Measurements from ENCODE around the gene XPNPEP1. TPM values are rescaled to one million over a fixed set of nuclear protein-coding genes. Genes with fewer than 3 reads are reported as not detected.

The XPNPEP1 gene
- total RNA-seq, 1 experiment from 2014 or later: 42.5 TPM

DNA sequence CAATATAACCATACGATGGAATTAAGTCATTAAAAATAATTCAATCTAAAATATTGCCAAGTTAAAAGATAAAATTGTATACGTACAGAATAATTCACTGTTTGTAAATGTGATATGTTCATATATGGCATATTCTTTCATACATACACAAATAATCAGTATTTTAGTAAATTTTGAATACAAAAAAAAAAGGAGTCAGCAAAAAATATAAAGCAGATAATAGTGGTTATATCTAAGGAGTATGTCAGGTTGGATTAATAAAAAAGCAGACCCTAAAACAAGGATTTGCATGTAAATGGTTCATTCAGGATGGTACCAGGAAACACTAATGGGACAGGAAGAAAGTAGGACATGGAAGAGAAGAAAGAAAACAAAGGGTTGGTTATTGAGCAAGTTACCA lies 59.5 kb downstream of the XPNPEP1 start:
- no peak for DNase-seq (ENCODE audit: low read depth)

DNA sequence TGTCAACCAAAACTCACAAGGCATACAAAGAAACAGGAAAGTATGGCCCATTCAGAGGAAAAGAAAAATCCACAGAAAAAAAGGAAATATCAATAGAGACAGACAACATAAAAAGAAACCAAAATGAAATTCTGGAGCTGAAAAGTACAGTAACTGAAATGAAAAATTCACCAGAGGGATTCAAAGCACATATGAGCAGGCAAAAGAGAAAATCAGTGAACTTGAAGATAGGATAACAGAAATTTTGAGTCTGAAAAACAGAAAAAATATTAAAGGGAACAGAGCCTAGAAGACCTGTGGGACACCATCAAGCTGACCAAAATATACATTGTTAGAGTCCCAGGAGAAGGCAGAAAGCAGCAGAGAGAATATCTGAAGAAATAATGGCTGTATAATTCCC lies 60.6 kb downstream of the XPNPEP1 start:
- DNase-seq (ENCODE audit: low read depth): no peak

DNA sequence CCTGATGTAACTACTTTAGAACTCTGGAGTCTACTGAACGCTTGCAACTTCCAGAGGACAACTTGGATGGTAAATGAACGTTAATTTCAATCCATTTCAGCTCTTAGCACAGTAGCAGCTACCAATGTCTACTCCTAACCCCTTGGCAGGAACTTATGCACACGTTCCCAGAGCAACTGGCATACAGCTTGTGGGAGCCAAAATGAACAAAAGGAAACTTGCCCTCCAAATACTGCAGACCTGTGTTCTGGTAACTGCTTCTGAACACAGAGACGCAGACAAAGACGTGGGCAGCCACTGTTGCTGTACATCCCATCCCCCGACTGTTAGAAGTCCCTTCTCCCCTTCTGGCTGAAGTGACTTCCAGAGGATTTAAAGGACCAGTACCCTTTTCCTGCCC lies 61.3 kb downstream of the XPNPEP1 start:
- DNase-seq (ENCODE audit: low read depth): no peak

DNA sequence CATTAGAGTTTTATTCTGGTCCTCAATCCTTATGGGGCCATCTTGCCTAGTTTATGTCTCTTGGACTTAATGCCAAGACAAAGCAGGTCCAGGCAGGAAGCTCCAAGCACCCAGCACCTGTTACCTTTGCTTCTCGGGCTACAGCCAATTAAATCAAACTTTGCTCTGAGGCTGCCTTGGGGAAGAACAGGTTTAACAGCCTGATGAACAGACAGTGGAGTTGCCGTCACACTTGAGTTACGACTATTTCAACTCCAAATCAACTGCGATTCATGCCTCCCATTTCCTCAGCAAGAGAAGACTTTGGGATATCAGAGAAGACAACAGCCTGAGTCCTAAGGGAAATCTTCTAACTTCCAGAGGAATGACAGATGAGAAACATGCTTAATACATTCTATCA lies 62.2 kb downstream of the XPNPEP1 start:
- DNase-seq (ENCODE audit: low read depth): no peak

DNA sequence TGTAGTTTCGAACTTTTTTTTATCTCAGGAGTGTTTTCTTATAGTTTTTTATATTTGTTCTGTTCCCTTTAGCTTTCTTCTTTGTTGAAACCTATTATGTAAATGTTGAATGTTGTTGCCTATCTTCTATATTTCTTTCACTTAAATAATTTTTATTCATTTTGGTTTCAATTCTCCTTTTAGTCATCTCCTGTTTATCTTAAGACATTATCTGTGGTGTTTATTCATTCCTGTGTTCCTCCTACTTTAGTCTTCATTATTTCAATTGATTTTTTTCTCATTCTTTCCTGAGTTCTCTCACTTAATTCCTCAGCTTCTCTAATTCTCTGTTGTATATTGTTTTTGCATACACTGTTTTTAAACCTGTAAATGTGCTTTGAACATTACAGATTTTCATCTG lies 64.1 kb downstream of the XPNPEP1 start:
- DNase-seq (ENCODE audit: low read depth): no peak

DNA sequence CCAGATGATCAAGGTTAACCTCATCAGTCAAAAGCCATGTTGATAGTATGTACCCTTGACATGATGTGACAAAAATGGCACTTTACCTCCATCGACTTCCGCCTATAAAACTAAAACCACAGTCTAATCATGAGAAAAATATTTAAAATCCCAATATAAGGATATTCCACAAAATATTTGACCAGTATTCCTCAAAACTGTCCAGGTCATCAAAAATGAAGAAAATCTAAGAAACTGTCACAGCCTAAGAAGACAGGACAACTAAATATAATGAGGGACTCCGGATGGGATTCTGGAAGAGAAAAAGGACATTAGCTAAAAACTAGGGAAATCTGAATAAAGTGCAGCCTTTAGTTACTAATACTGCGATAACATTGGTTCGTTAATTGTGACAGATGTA lies 67.6 kb downstream of the XPNPEP1 start:
- DNase-seq (ENCODE audit: low read depth): no peak

DNA sequence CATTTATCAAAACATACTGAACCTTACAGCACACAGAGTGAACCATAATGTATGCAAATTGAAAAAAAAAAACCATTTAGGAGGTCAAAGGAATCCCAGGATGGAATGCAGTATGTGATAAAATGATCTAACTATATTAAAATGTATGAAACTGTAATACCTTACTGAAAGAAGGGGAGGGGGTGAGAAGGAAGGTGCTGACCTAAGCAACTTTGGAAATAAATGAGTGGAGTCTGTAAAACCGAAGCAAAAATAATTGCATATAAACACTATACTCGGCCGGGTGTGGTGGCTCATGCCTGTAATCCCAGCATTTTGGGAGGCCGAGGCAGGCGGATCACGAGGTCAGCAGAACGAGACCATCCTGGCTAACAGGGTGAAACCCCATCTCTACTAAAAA lies 69.4 kb downstream of the XPNPEP1 start:
- DNase-seq (ENCODE audit: low read depth): no peak

DNA sequence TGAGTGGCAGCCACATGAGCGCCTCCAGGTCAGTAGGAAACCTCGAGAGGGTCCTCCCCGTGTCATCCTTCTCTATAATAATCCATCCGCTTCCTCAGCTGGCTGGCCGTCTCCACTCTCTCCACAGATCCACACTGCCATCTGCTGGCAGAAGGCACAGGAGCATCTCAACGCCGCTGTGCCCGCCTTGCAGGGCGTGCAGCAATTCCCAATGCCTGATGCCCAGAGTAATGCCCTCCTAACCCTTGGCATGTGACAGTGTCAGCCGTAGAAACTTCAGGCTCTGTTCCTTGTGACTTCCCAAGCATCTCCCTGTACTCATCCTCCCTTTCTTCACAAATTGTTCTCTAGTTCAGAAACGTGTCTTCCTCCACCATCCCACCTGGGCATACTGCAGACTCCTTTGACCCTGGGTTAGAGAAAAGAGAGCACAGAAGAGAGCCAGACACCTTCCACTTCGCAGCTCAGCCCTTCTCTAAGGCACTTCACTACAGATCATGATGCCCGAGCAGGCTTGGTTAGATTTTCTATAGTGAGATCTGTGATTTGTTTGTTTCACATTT lies 70.8 kb downstream of the XPNPEP1 start:
- peak; percentile 65 for DNase-seq (ENCODE audit: low read depth)

DNA sequence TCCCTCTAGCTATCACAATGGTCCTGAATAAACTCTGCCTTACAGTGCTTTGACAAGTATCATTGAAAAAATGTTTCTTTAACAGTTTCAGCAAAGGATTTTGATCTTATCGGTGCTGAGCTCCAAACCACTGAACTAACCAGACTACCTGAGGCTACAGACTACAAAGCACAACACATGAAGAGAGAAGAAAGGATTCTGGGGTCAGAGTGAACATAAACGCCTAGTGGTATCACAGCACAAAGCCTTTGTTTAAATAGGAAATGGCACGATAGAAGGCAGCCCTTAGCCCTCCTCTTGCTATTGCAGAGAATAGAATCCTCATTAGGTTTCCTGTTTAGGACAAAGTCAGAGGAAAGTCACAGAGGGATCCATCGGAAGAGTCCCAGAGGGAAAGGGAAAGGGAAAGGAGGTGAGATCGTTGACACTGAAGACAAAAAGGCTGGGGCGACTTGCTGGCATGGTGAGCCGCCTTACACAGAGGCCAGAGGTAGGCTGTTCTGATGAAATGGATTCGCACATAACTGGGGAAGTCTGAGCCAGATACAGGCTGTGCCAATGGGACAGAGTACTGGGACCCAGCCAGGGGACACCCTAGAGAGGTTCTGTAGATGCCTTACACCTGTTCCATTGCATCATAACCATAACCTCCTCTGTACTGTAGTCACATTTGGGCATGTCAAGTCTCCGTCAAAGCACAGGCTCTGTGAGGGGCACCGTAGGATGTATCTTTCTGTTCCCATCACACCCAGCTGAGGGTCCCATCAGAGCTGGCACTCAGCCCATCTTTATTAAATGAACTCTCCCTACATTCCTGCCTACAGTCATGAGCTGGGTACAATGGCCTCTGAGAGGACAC lies 71.5 kb downstream of the XPNPEP1 start:
- no peak for DNase-seq (ENCODE audit: low read depth)

DNA sequence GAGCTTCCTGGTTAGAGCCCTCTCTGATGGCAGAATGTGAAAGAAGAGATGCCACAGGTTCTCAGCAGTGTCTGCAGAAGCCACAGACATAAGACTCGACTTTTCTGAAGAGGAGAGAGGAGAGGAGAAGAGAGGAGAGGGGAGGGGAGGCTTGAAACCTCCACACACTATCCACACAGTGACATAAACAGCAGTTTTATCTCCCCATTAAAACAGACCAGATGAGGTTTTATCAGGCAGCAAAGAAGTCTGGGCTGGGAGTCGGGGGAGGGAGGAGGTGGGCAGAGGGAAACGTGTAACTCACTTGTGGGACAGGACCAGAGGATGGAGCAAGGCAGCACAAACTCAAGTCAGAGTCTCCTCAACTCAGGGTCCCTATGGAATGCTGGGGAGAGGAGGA lies 76.5 kb downstream of the XPNPEP1 start:
- DNase-seq (ENCODE audit: low read depth): no peak

DNA sequence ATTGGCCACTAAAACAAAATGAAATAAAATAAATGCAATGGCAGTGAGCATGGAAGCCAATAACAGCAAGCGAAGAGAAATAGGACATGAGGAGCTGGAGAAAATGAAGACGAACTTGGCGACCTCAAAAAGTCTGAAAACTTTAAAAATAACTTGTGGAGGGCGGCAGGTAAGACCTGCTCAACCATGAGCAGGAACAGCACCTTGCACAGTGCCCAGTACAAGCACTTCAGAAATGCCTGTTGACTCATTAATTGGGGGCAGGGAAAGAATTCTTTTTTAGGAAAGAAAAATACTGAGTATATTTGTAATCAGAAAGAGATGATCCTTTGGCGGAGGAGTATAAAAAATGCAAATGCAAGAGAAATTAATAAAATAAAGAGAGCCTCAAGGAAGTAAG lies 78.0 kb downstream of the XPNPEP1 start:
- DNase-seq (ENCODE audit: low read depth): no peak

DNA sequence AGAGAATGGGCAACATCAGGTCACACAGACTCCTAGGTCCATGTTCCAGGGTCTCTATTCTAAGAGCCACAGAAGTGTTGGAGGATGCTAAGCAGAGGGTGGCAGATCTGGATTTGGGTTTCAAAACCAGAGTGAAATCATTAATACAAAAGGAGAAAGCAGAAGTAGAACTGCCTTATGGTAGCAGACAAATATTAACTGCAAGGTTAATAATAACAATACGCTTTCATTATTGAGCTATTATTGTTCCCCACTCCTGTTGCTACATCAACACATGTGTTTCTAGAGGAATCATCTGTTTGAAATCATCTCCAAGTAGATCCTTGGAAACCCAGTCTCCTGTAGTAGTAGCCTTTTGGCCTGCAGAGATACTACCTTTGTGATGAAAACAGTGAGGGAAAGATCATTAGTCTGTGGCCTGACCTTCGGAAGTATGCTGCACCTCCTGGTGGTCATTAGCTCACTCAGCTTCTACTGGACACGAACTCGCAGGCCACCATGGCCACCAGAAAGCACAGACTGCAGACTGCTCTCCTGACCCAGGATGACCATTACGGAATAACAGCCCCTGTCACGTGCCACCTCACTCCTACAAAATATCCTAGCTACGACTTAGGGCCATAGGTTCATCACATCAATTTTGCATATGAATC lies 84.6 kb downstream of the XPNPEP1 start:
- no peak for DNase-seq (ENCODE audit: low read depth)

DNA sequence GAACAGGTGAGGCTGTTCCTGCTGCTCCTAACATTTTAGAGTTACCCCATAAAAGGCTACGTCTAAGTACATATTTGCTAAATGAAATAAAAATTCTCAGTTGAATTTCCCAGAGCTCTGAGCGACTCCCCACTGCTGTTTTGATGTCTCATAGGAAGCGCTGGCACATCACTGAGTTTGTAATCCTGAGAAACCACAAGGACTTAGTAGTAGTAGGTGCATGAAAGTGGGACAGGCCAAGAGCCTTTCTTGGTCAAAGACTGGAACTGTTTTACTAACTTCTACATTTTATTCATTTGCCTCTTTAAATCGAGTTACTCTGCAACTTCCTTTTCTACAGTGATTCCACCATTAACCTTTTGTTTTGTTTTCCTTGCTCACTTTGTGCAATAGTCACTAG lies 85.9 kb downstream of the XPNPEP1 start:
- DNase-seq (ENCODE audit: low read depth): no peak

DNA sequence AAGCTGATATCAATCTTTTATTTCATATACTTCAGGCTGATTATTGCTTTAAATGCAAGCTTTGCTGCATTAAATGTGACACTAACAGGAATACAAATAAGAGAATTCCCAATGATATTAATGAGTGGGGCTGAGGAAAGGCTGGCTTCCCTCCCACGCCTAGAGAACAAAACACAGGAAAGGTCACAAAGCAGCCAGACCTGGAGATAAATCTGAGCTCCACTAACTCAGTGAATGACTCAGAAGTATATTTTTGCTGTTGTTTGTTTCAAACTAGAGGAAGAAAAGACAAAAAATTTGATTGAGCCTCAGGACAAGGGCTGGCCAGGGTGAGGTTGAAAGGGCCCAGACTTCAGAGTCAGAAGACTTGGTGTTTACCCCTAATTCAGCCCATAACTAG lies 88.1 kb downstream of the XPNPEP1 start:
- DNase-seq (ENCODE audit: low read depth): no peak

DNA sequence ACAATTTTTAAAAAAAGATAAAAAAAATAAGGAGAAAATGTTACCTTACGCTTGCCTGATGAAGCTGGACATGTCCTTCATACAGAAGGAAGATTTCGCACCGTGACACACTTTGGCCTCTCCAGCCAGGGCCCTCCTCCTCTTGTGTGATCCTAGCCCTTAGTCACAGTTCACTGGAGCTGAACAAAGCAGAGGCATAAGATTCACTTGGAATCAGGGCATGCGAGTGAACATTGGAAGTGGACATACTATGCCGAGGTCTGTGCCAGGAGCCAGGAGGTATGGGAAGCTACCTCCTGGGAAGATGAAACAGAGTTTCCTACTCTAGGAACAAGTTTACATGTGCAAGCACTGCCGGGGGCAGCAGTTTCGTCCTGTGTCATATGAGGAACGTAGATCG lies 91.5 kb downstream of the XPNPEP1 start:
- DNase-seq (ENCODE audit: low read depth): no peak

DNA sequence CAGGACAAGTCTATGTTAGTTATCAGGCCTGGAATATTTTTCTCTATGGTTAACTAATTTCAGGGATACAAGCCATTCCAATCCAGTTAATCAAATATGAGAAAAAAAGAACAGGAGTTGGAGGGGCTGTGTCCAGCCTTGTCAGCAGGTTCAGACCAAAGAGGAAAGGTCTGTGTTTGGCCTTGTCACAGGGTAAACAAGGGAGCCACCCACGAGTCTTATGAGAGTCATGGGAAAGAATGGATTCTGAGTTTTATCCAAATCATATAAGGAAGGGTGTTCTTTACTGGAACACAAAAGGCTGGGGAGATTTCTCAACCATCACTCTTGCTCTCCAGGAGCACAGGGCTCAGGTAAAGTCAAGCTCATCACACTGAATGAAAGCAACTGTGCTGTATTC lies 99.1 kb downstream of the XPNPEP1 start:
- DNase-seq (ENCODE audit: low read depth): no peak

DNA sequence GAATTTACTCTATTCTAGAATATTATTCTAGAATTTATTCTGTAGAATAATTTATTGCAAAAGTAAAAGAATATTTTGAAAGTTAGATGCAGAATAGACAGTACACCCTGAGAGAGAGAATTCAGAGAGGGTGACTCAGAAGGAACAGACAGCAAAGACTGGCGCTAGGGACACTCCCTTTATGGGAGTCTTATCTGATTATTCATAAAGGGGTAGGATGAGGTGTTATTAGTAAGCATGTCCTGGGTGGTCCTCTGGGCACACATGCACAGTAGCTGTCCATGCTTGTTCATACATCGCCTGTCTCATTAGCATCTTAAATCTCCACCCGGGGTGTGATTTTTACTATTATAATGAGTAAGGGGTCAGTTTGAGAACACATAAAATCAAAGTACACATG lies 100.1 kb downstream of the XPNPEP1 start:
- DNase-seq (ENCODE audit: low read depth): no peak

DNA sequence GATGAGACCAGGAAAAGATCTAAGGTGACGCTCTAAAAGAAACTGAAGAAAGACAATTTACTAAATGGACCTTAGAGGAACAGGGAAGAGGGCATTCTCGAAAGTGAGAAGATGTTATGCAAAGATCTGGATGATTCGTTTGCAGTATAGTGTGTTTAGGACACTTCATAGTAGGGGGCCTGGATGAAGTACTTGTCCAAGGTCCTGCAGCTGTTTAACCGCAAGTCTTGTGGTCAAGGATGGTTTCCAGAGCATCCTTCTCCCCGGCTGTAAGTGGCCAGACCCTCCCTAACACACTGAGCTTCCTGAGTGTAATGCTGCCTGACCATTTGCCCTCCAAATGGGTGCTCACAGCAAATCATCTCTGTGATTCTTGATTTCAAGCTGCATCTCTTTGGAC lies 101.6 kb downstream of the XPNPEP1 start:
- no peak for DNase-seq (ENCODE audit: low read depth)

DNA sequence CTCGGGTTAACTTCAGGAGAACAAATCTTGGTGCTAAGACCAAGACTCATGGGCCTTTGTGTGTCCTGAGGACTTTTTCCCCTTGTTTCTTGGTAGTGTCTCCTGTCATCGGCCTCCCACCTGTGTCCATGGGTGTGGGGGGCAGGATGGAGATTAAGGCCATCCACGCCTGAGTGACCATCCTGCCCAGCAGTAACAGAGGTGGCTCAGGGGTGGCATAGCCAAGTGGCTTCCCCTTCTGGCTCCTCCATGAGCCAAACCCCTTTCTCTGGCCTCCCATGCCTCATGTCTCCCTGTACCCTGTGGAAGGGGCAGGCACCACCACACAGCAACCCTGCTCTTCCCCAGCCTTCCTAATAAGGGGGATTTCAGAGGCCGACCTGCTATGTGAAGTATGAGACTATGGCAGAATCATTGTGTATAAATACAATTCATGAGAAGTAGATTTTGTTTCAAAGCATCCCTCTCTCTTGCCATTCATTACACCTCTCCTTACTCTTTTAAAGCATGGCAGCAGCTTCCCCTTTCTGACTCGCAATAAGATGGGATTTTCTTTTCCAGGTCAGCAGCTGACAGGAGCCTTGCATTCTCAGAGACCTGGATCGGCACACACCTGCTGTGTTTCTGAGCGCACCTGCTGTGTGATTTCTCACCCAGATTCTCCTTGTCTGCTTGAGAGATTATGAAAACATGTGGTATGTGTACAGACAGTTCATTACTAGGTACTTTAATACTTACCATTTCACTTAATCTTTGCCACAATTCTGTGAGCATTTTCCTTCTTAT lies 102.5 kb downstream of the XPNPEP1 start:
- no peak for DNase-seq (ENCODE audit: low read depth)

DNA sequence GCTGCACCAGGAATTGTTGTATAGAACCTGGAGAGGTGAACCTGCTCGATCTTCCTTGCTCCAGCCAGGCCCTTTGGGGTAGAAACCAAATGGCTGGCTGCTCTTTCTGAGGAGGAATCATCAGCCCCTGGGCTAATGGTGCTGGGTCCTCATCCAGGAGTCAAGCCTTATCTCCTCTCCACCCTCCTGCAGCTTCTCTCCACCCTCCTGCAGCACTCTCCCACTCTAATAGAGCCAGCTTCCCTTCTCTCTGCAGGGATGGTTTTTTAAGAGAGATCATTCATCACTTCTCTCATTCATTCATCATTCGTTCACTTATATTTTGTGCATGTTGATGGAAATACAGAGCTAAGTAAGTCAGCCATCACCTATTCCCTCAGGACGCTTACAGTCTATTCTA lies 103.5 kb downstream of the XPNPEP1 start:
- DNase-seq (ENCODE audit: low read depth): no peak
